Ovary (tissue), 3 donors: ENCODE results near the gene SFI1.

Source experiments
- EP300 ChIP-seq: sonication (generic); formaldehyde crosslinking; IDR thresholded peaks from one replicate; pipeline ENCODE4 v1.6.1; 2017; ENCODE audit warnings: antibody characterized with exemption
- POLR2A ChIP-seq: fragments of 450-650 bp; IDR thresholded peaks from one replicate; pipeline ENCODE4 v1.6.1; 2017; ENCODE audit warnings: antibody characterized with exemption, mild to moderate bottlenecking, moderate library complexity
- TF ChIP-seq, protein P1 (sequence below), 3 donors: fragments of 450-650 bp in 2 of 3; fragments of 200-600 bp in 1 of 3; IDR thresholded peaks; one replicate each; pipeline versions ENCODE4 v1.5.1 to v1.8.0; 2016 to 2022; ENCODE audit warnings: antibody characterized with exemption in 3 of 3, mild to moderate bottlenecking in 1 of 3
- donor health status: DM: no; HTN: no; CAD: no.

DNA sequence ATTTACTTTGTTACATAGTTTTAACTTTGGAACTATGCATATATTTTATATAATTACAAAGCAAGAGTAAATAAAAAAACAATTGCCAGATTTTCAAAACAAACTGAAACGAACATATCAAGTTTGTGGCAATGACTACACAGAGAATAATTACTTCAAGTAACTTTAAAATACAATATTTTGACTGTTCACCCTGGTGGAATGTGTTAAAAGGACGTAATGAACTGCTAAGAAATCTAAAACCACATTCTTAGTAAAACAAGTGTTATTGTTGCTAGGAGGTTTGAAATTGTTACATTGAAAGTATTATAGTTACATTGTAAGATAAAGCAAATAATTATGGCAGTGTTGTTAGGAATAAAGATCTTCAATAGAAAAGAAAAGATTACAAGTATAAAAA lies 71.4 kb downstream of the SFI1 start:
- TF ChIP-seq, protein P1, sequence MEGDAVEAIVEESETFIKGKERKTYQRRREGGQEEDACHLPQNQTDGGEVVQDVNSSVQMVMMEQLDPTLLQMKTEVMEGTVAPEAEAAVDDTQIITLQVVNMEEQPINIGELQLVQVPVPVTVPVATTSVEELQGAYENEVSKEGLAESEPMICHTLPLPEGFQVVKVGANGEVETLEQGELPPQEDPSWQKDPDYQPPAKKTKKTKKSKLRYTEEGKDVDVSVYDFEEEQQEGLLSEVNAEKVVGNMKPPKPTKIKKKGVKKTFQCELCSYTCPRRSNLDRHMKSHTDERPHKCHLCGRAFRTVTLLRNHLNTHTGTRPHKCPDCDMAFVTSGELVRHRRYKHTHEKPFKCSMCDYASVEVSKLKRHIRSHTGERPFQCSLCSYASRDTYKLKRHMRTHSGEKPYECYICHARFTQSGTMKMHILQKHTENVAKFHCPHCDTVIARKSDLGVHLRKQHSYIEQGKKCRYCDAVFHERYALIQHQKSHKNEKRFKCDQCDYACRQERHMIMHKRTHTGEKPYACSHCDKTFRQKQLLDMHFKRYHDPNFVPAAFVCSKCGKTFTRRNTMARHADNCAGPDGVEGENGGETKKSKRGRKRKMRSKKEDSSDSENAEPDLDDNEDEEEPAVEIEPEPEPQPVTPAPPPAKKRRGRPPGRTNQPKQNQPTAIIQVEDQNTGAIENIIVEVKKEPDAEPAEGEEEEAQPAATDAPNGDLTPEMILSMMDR (IDR thresholded peaks at IDR 0.05) = no peak
- TF ChIP-seq POLR2A = no peak
- no peak for TF ChIP-seq EP300
